Pons (tissue), 1 donor: Measurements from ENCODE around the gene ITGA3.

ENCODE experiments used
- DNase-seq: peaks from one replicate; pipeline ENCODE4 v3.0.0-alpha.2; 2016; ENCODE audit warnings: low spot score

Gene ITGA3

GRCh38 chr17:50129728-50130558 is 74.0 kb downstream of the ITGA3 start, which contains the start of gene SAMD14:
Gene SAMD14, minus strand, starts transcription at chr17:50130160. Its CDS starts 5,201 bp downstream, at chr17:50124959.
- no peak for DNase-seq

GRCh38 chr17:50130559-50131305 is 74.8 kb downstream of the ITGA3 start:
- no peak for DNase-seq

- no peak for DNase-seq
Measured at GRCh38 chr17:50132104-50132794, 76.3 kb downstream of the ITGA3 start.

GRCh38 chr17:50133028-50133768 is 77.3 kb downstream of the ITGA3 start:
- no peak for DNase-seq

GRCh38 chr17:50133769-50134099 is 77.8 kb downstream of the ITGA3 start:
- DNase-seq, result no peak

GRCh38 chr17:50134206-50135110 is 78.5 kb downstream of the ITGA3 start:
- DNase-seq, result no peak

- DNase-seq, result no peak
Measured at GRCh38 chr17:50135316-50136095, 79.6 kb downstream of the ITGA3 start.

- no peak for DNase-seq
Measured at GRCh38 chr17:50136096-50136687, 80.3 kb downstream of the ITGA3 start.

- DNase-seq, result no peak
Measured at GRCh38 chr17:50137042-50137441, 81.1 kb downstream of the ITGA3 start.

- no peak for DNase-seq
Measured at GRCh38 chr17:50139185-50139783, 83.4 kb downstream of the ITGA3 start.
